ENCODE measurements around the gene IFIT2.
"Not testable (repeated sequence)": the region's sequence is repeated elsewhere in the genome, so short reads cannot be mapped to it uniquely, and the experiment has no call there.

The IFIT2 gene

GRCh38 chr10:89309156-89310055 is 7.6 kb downstream of the IFIT2 start:
- DNase-seq, result no peak

- no peak for DNase-seq
Measured at GRCh38 chr10:89310056-89310893, 8.4 kb downstream of the IFIT2 start.

GRCh38 chr10:89312973-89313372 is 11.1 kb downstream of the IFIT2 start:
- no peak for DNase-seq

- no peak for DNase-seq
Measured at GRCh38 chr10:89314676-89315075, 12.8 kb downstream of the IFIT2 start.

GRCh38 chr10:89318047-89318446 is 16.2 kb downstream of the IFIT2 start:
- DNase-seq, result not testable (repeated sequence)

GRCh38 chr10:89325081-89325480 is 23.2 kb downstream of the IFIT2 start:
- DNase-seq, result not testable (repeated sequence)

GRCh38 chr10:89325856-89326255 is 24.0 kb downstream of the IFIT2 start:
- not testable (repeated sequence) for DNase-seq

- no peak for DNase-seq
Measured at GRCh38 chr10:89327803-89328441, 26.1 kb downstream of the IFIT2 start, which contains the start of gene IFIT3. Gene IFIT3 (plus strand): TSS chr10:89327997. CDS start chr10:89328074, 77 bp downstream.

- DNase-seq, result no peak
Measured at GRCh38 chr10:89329151-89329550, 27.3 kb downstream of the IFIT2 start.

- DNase-seq, result not testable (repeated sequence)
Measured at GRCh38 chr10:89330014-89330413, 28.2 kb downstream of the IFIT2 start.

- DNase-seq, result no peak
Measured at GRCh38 chr10:89330537-89331212, 28.8 kb downstream of the IFIT2 start.

GRCh38 chr10:89331487-89332122 is 29.8 kb downstream of the IFIT2 start:
- not testable (repeated sequence) for DNase-seq

- DNase-seq, result no peak
Measured at GRCh38 chr10:89332123-89332633, 30.3 kb downstream of the IFIT2 start.

- no peak for DNase-seq
Measured at GRCh38 chr10:89335226-89335625, 33.4 kb downstream of the IFIT2 start.

GRCh38 chr10:89336241-89336640 is 34.4 kb downstream of the IFIT2 start:
- no peak for DNase-seq

GRCh38 chr10:89337484-89337883 is 35.6 kb downstream of the IFIT2 start:
- no peak for DNase-seq

GRCh38 chr10:89338713-89339112 is 36.9 kb downstream of the IFIT2 start:
- DNase-seq, result no peak

- DNase-seq, result no peak
Measured at GRCh38 chr10:89339875-89340274, 38.0 kb downstream of the IFIT2 start.

GRCh38 chr10:89341649-89342048 is 39.8 kb downstream of the IFIT2 start:
- DNase-seq, result no peak

- no peak for DNase-seq
Measured at GRCh38 chr10:89342206-89342958, 40.5 kb downstream of the IFIT2 start.
